T-helper 17 cell (primary cell): ENCODE data around the gene SOCS3. TPM values are rescaled to one million over a fixed set of nuclear protein-coding genes. Genes with fewer than 3 reads are reported as not detected.

Experiments
- ATAC-seq: fragments of 150-1000 bp; cut with Tn5 transposase; 2 replicates; pipeline ENCODE4 v1.10.0; 2021; ENCODE audit warnings: mild to moderate bottlenecking, moderate library complexity
- DNase-seq, 3 donors: peaks; one replicate each; pipeline versions ENCODE4 v3.0.0 to v3.0.0-alpha.2; 2020 to 2021
- H3K9me3 ChIP-seq: one replicate; pipeline ENCODE4 v1.7.0; 2013; ENCODE audit warnings: low read length, mild to moderate bottlenecking; ENCODE audit not compliant: control insufficient read depth, poor library complexity, severe bottlenecking
- H3K27ac Mint-ChIP-seq: one replicate; pipeline ENCODE4 v1.8.0; 2022; ENCODE audit warnings: mild to moderate bottlenecking, moderate library complexity, mixed read lengths
- H3K27me3 Mint-ChIP-seq: one replicate; pipeline ENCODE4 v1.8.0; 2022; ENCODE audit warnings: mixed read lengths
- H3K36me3 Mint-ChIP-seq: one replicate; pipeline ENCODE4 v1.8.0; 2022; ENCODE audit warnings: low read depth, mixed read lengths
- H3K4me1 Mint-ChIP-seq: one replicate; pipeline ENCODE4 v1.8.0; 2022; ENCODE audit warnings: mild to moderate bottlenecking, mixed read lengths
- H3K4me3 Mint-ChIP-seq: one replicate; pipeline ENCODE4 v1.8.0; 2022; ENCODE audit warnings: mild to moderate bottlenecking, moderate library complexity, mixed read lengths
- total RNA-seq, 4 donors: library from RNA in 2 of 4; stranded (reverse) in 2 of 4; gene quantifications; one replicate each; pipeline ENCODE4 v1.2.3 and lab custom pipeline; 2022 to 2026

The SOCS3 gene
- total RNA-seq, 2 donors from 2014 or later = 119 to 197 TPM

- no peaks in the 10 kb centered on the region for H3K36me3 Mint-ChIP-seq
- H3K27ac Mint-ChIP-seq = no peak overlapping the region
- H3K4me3 Mint-ChIP-seq = no peak overlapping the region
- peaks cover 5% of the 10 kb centered on the region for H3K27me3 Mint-ChIP-seq
- DNase-seq (no peak), ATAC-seq (no peak)
- H3K4me1 Mint-ChIP-seq = no peaks in the 10 kb centered on the region
- H3K9me3 ChIP-seq = no peaks in the 10 kb centered on the region
Observed at GRCh38 chr17:78368854-78369495, 9.1 kb upstream of the SOCS3 start.

- Mint-ChIP-seq H3K36me3 (no peaks in the 10 kb centered on the region), H3K27ac (no peak overlapping the region), H3K27me3 (peaks cover 5% of the 10 kb centered on the region), H3K4me1 (no peaks in the 10 kb centered on the region), H3K4me3 (no peak overlapping the region)
- ATAC-seq (no peak), DNase-seq (no peak)
- H3K9me3 ChIP-seq = no peaks in the 10 kb centered on the region
Observed at GRCh38 chr17:78368348-78368747, 8.5 kb upstream of the SOCS3 start.

DNA sequence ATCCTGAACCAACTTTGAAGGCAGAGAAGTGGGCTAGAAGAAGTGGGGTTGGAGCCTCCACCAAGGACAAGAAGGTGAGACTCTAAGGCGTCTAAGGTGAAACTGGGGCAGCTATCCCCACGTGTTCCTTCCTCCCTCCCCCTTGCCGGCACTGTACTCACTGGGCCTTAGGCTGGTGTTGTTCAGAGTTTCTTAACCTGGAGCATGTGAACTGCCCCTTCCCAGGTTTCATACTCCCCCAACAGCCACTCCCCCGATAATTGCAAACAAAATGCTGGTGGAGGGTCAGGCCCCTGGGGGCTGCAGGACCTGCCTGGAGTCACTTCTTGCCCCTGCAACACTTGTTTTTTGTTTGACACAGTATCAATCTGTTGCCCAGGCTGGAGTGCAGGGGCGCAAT lies 7.3 kb upstream of the SOCS3 start:
- H3K4me1 Mint-ChIP-seq = peaks cover 4% of the 10 kb centered on the region
- H3K36me3 Mint-ChIP-seq = no peaks in the 10 kb centered on the region
- H3K9me3 ChIP-seq = no peaks in the 10 kb centered on the region
- DNase-seq (no peak), ATAC-seq (no peak)
- H3K27me3 Mint-ChIP-seq = no peaks in the 10 kb centered on the region
- no peak overlapping the region for H3K27ac Mint-ChIP-seq
- H3K4me3 Mint-ChIP-seq = no peak overlapping the region

DNA sequence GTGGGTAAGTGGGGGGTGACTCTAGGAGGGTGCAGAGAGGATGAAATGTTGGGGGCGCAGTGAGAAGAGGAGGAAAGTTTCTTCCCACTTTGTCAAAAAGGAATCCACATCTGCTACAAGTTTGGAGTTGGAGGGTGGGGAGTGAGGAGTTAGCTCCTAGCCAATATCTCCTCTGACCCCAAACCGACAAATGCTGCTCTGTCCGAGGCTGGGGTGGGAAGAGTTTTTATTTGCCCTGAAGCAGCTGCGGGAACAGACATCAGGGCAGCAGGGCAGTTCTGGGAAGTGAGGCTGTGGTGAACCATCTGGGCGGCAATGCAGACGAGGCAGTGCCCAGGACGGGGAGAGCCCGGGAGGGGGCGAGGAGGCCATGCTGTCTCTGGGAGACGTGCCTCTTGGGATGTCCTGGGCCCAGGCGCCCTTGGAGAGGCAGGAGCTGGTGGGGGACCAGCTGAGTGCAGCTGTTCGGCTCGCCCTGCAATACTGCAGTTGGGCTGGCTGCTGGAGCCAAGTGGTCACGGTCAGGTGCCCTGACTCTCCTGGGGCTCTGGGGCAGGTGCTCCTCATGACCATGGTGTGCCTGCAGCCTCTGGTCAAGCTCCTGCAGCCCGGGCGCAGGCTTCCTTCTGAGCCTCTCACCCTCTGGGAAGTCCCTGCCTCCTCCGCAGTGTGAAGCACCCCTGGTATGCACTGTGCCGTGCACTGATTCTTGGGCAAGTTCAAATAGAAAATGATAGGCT lies 6.4 kb upstream of the SOCS3 start:
- Mint-ChIP-seq H3K36me3 (no peaks in the 10 kb centered on the region), H3K4me1 (peaks cover 4% of the 10 kb centered on the region), H3K4me3 (no peak overlapping the region), H3K27ac (no peak overlapping the region), H3K27me3 (no peaks in the 10 kb centered on the region)
- ATAC-seq (no peak), DNase-seq (no peak)
- H3K9me3 ChIP-seq = no peaks in the 10 kb centered on the region

GRCh38 chr17:78365561-78366108 lies 5.8 kb upstream of the SOCS3 start:
- Mint-ChIP-seq H3K4me1 (peaks cover 8% of the 10 kb centered on the region), H3K36me3 (no peaks in the 10 kb centered on the region), H3K4me3 (no peak overlapping the region), H3K27ac (no peak overlapping the region), H3K27me3 (no peaks in the 10 kb centered on the region)
- ATAC-seq (no peak), DNase-seq (no peak)
- H3K9me3 ChIP-seq = no peaks in the 10 kb centered on the region

- ATAC-seq = no peak
- no peaks in the 10 kb centered on the region for H3K9me3 ChIP-seq
- no peak overlapping the region for H3K4me3 Mint-ChIP-seq
- no peaks in the 10 kb centered on the region for H3K36me3 Mint-ChIP-seq
- no peak for DNase-seq
- no peaks in the 10 kb centered on the region for H3K27me3 Mint-ChIP-seq
- H3K4me1 Mint-ChIP-seq = peaks cover 8% of the 10 kb centered on the region
- H3K27ac Mint-ChIP-seq = no peak overlapping the region
Observed at GRCh38 chr17:78364436-78365281, 4.8 kb upstream of the SOCS3 start.

DNA sequence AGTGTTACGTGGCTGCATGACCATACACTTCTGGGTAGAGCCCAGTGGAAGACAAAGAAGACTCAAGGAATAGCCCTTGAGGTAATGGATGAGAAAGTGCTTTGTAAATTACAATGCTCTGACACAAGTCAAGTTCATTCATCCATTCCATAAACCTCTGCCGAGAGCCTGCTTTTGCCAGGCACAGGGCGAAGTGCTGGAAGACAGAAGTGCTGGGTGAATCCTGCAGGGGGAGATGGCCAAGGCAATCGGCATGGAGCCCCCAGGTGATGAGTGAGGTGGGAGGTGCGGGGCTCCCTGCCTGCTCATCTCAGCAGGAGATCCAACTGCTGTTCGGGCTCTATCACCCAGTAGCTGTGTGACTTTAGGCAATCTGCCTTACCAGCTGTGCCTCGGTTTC lies 2.8 kb upstream of the SOCS3 start:
- Mint-ChIP-seq H3K4me3 (no peak overlapping the region), H3K27me3 (no peaks in the 10 kb centered on the region), H3K27ac (no peak overlapping the region), H3K36me3 (no peaks in the 10 kb centered on the region), H3K4me1 (peaks cover 15% of the 10 kb centered on the region)
- no peak for ATAC-seq
- DNase-seq = no peak
- no peaks in the 10 kb centered on the region for H3K9me3 ChIP-seq

DNA sequence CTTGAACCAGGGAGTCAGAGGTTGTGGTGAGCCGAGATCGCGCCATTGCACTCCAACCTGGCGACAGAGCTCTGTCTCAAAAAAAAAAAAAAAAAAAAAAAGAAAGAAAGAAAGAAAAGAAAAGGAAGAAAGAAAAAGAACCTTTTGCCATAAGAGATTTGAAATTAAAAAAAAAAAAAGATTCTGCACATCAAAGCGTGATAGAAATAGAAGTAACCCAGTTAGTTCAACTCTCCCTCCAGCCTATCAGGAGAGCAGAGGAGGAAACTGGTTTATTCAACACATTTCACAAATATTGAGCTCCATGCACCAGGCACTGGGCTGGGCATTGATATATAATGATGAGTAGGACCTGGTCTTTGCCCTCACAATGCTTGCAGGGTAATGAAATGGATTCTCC lies 2.4 kb upstream of the SOCS3 start:
- ATAC-seq = no peak
- H3K36me3 Mint-ChIP-seq = no peaks in the 10 kb centered on the region
- H3K4me1 Mint-ChIP-seq = peaks cover 19% of the 10 kb centered on the region
- H3K27ac Mint-ChIP-seq = no peak overlapping the region
- H3K4me3 Mint-ChIP-seq = no peak overlapping the region
- no peaks in the 10 kb centered on the region for H3K27me3 Mint-ChIP-seq
- no peak for DNase-seq
- no peaks in the 10 kb centered on the region for H3K9me3 ChIP-seq

- H3K9me3 ChIP-seq = no peaks in the 10 kb centered on the region
- DNase-seq (no peak), ATAC-seq (no peak)
- Mint-ChIP-seq H3K27ac (no peak overlapping the region), H3K4me3 (peak overlapping the region; percentile 92), H3K36me3 (no peaks in the 10 kb centered on the region), H3K4me1 (peaks cover 25% of the 10 kb centered on the region), H3K27me3 (no peaks in the 10 kb centered on the region)
Observed at GRCh38 chr17:78361225-78361701, 1.4 kb upstream of the SOCS3 start.

- no peaks in the 10 kb centered on the region for H3K36me3 Mint-ChIP-seq
- H3K9me3 ChIP-seq = no peaks in the 10 kb centered on the region
- H3K27me3 Mint-ChIP-seq = no peaks in the 10 kb centered on the region
- DNase-seq (peak; percentile 78 to 96 (median 90)), ATAC-seq (peak; percentile 26)
- H3K4me1 Mint-ChIP-seq = peaks cover 31% of the 10 kb centered on the region
- peak overlapping the region; percentile 92 for H3K4me3 Mint-ChIP-seq
- no peak overlapping the region for H3K27ac Mint-ChIP-seq
Observed at GRCh38 chr17:78360371-78361224, 721 bp upstream of the SOCS3 start.

- Mint-ChIP-seq H3K4me3 (peak overlapping the region; percentile 92), H3K27me3 (no peaks in the 10 kb centered on the region), H3K27ac (no peak overlapping the region), H3K36me3 (no peaks in the 10 kb centered on the region), H3K4me1 (peaks cover 38% of the 10 kb centered on the region)
- no peaks in the 10 kb centered on the region for H3K9me3 ChIP-seq
- DNase-seq (no peak), ATAC-seq (peak; percentile 1)
Observed at GRCh38 chr17:78359321-78359996, 418 bp downstream of the SOCS3 start.
